Liver (tissue), 9 donors: ENCODE results near the gene JCAD. TPM values are rescaled to one million over a fixed set of nuclear protein-coding genes. Genes with fewer than 3 reads are reported as not detected.

Experiments
- DNase-seq: peaks from one replicate; pipeline ENCODE4 v3.0.0-alpha.2; 2017; ENCODE audit warnings: low spot score
- H3K27ac ChIP-seq, 2 donors: one replicate each; pipeline ENCODE4 v1.7.0; 2013; ENCODE audit warnings: inconsistent platforms in 2 of 2, low read length in 2 of 2, control low read depth in 1 of 2, low read depth in 1 of 2, mild to moderate bottlenecking in 1 of 2
- H3K27me3 ChIP-seq, 4 donors: one replicate each; pipeline versions ENCODE4 v1.6.1 to v1.7.0; 2013; ENCODE audit warnings: low read length in 3 of 4, inconsistent platforms in 1 of 4, mild to moderate bottlenecking in 1 of 4, moderate library complexity in 1 of 4; ENCODE audit not compliant: control insufficient read depth in 4 of 4, insufficient read depth in 4 of 4
- H3K36me3 ChIP-seq, 4 donors: one replicate each; pipeline versions ENCODE4 v1.6.1 to v1.7.0; 2013; ENCODE audit warnings: low read length in 3 of 4, mild to moderate bottlenecking in 3 of 4, low read depth in 1 of 4, moderate library complexity in 1 of 4; ENCODE audit not compliant: control insufficient read depth in 4 of 4, insufficient read depth in 3 of 4
- H3K4me1 ChIP-seq, 4 donors: one replicate each; pipeline versions ENCODE4 v1.6.1 to v1.7.0; 2013; ENCODE audit warnings: low read length in 3 of 4, mild to moderate bottlenecking in 3 of 4, moderate library complexity in 1 of 4; ENCODE audit not compliant: control insufficient read depth in 4 of 4, insufficient read depth in 4 of 4
- H3K4me3 ChIP-seq, 3 donors: one replicate each; pipeline versions ENCODE4 v1.6.1 to v1.7.0; 2013; ENCODE audit warnings: low read length in 3 of 3, control low read depth in 1 of 3, low read depth in 1 of 3, mild to moderate bottlenecking in 1 of 3
- H3K9ac ChIP-seq, 2 donors: one replicate each; pipeline ENCODE4 v1.7.0; 2013; ENCODE audit warnings: low read length in 2 of 2, mild to moderate bottlenecking in 2 of 2, moderate library complexity in 2 of 2, control low read depth in 1 of 2, low read depth in 1 of 2
- H3K9me3 ChIP-seq, 4 donors: one replicate each; pipeline versions ENCODE4 v1.6.1 to v1.7.0; 2013; ENCODE audit warnings: low read length in 3 of 4; ENCODE audit not compliant: control insufficient read depth in 4 of 4
- ATF3 ChIP-seq: IDR thresholded peaks from 2 replicates; pipeline ENCODE4 v1.6.1; 2016; ENCODE audit warnings: antibody characterized with exemption
- CTCF ChIP-seq: fragments of 150-350 bp; IDR thresholded peaks from 2 replicates; pipeline ENCODE4 v1.5.1; 2017; ENCODE audit warnings: improper control_type of control experiment, low read depth, low read length; ENCODE audit not compliant: missing input control
- EGR1 ChIP-seq, 2 donors: IDR thresholded peaks; 2 replicates each; pipeline ENCODE4 v1.6.1; 2016 to 2018; ENCODE audit warnings: antibody characterized with exemption in 2 of 2, low read depth in 2 of 2
- FOXA1 ChIP-seq: IDR thresholded peaks from 2 replicates; pipeline ENCODE4 v1.6.1; 2016; ENCODE audit warnings: antibody characterized with exemption
- GABPA ChIP-seq, 2 donors: IDR thresholded peaks in 1 of 2; conservative IDR thresholded peaks in 1 of 2; 2 replicates each; pipeline ENCODE4 v1.6.1; 2016; ENCODE audit warnings: antibody characterized with exemption in 2 of 2, mild to moderate bottlenecking in 1 of 2, moderate library complexity in 1 of 2
- HNF4A ChIP-seq, 2 donors: conservative IDR thresholded peaks; 2 replicates each; pipeline ENCODE4 v1.6.1; 2016; ENCODE audit warnings: antibody characterized with exemption in 2 of 2, mild to moderate bottlenecking in 2 of 2
- HNF4G ChIP-seq: IDR thresholded peaks from 2 replicates; pipeline ENCODE4 v1.6.1; 2016; ENCODE audit warnings: antibody characterized with exemption
- JUND ChIP-seq, 2 donors: IDR thresholded peaks; 2 replicates each; pipeline ENCODE4 v1.6.1; 2016; ENCODE audit warnings: antibody characterized with exemption in 2 of 2
- MAX ChIP-seq: IDR thresholded peaks from 2 replicates; pipeline ENCODE4 v1.6.1; 2016; ENCODE audit warnings: antibody characterized with exemption
- NR2F2 ChIP-seq: IDR thresholded peaks from 2 replicates; pipeline ENCODE4 v1.6.1; 2016; ENCODE audit warnings: antibody characterized with exemption
- RAD21 ChIP-seq, 2 donors: IDR thresholded peaks; 2 replicates each; pipeline ENCODE4 v1.6.1; 2016; ENCODE audit warnings: antibody characterized with exemption in 2 of 2, mild to moderate bottlenecking in 2 of 2
- RXRA ChIP-seq, 2 donors: IDR thresholded peaks; 2 replicates each; pipeline ENCODE4 v1.6.1; 2017 to 2018; ENCODE audit warnings: antibody characterized with exemption in 2 of 2, mild to moderate bottlenecking in 1 of 2
- TAF1 ChIP-seq: conservative IDR thresholded peaks from 2 replicates; pipeline ENCODE4 v1.6.1; 2016; ENCODE audit warnings: antibody characterized with exemption, mild to moderate bottlenecking
- YY1 ChIP-seq: IDR thresholded peaks from 2 replicates; pipeline ENCODE4 v1.6.1; 2016; ENCODE audit warnings: antibody characterized with exemption, mild to moderate bottlenecking
- ZBTB33 ChIP-seq: IDR thresholded peaks from 2 replicates; pipeline ENCODE4 v1.6.1; 2016; ENCODE audit warnings: antibody characterized with exemption
- WGBS: extraction: QIAGEN DNeasy Blood & Tissue Kit; methylation state at CpG from one replicate; pipeline ENCODE4 v1.1.7; 2013; 5-methylcytosine and 5-hydroxymethylcytosine counted together
- polyA plus RNA-seq, 2 donors: library from polyadenylated mRNA; stranded (reverse) in 1 of 2; unstranded in 1 of 2; fragments of 200-250 nt in 1 of 2; fragments of >200 nt in 1 of 2; fragmentation: Nextera tagmentation in 1 of 2; extraction: Ambion mirVana in 1 of 2; gene quantifications; one replicate each; pipeline versions ENCODE4 v1.2.1 to v1.2.3, GENCODE V29; 2013 to 2015
- total RNA-seq, 2 donors: library from RNA; depleted of rRNA; stranded (reverse); fragments of >200 nt; gene quantifications; one replicate each; pipeline ENCODE4 v1.2.3, GENCODE V29; 2014
- donor health status: healthy.
- donor health status: healthy.
- donor health status: healthy.
- donor health status: healthy.
- donor health status: healthy.

The JCAD gene
- total and polyA plus RNA-seq, 4 donors, result 0.77 to 3.2 (median 1.1) TPM

GRCh38 chr10:29970012-29970396 lies 89.4 kb downstream of the JCAD start (continued):
- TF ChIP-seq CTCF (no peak), NR2F2 (no peak), RAD21 (IDR thresholded peaks at IDR 0.05) (no peak), ZBTB33 (no peak), RXRA (IDR thresholded peaks at IDR 0.05) (no peak)

- no peaks in the 10 kb centered on the region for H3K27me3 ChIP-seq
- 95% methylated on average over 12 of the region's 12 CpGs for WGBS
- DNase-seq, result no peak
- no peaks in the 10 kb centered on the region for H3K4me1 ChIP-seq
- H3K9me3 ChIP-seq, result no peaks in the 10 kb centered on the region
- TF ChIP-seq ATF3, result no peak
- TF ChIP-seq JUND (IDR thresholded peaks at IDR 0.05), result no peak
- no peak for TF ChIP-seq GABPA (IDR thresholded peaks at IDR 0.05 in 1 of 2, conservative IDR thresholded peaks at IDR 0.05 in 1 of 2)
- TF ChIP-seq EGR1 (IDR thresholded peaks at IDR 0.05; ENCODE audit: low read depth in 2 of 2), result no peak
- no peak for TF ChIP-seq FOXA1
- no peak for TF ChIP-seq NR2F2
- TF ChIP-seq HNF4G, result no peak
- TF ChIP-seq YY1, result no peak
- TF ChIP-seq ZBTB33, result no peak
- no peak for TF ChIP-seq TAF1
- TF ChIP-seq CTCF, result no peak
- no peak for TF ChIP-seq HNF4A (conservative IDR thresholded peaks at IDR 0.05)
- no peak for TF ChIP-seq MAX
- TF ChIP-seq RXRA (IDR thresholded peaks at IDR 0.05), result no peak
- no peak overlapping the region for H3K9ac ChIP-seq
- H3K36me3 ChIP-seq, result no peaks in the 10 kb centered on the region
- H3K4me3 ChIP-seq, result no peak overlapping the region
- H3K27ac ChIP-seq, result no peak overlapping the region
These were observed 90.0 kb downstream of the JCAD start for GRCh38 chr10:29969255-29970011.
